PC-9 (cell line): ENCODE results near the gene ZNF701.

ENCODE experiments used
- CTCF ChIP-seq: fragments of 200-600 bp; sonication (generic); conservative IDR thresholded peaks from 2 replicates; pipeline ENCODE4 v1.6.1; 2017; ENCODE audit warnings: mixed run types, antibody characterized with exemption, mild to moderate bottlenecking, moderate library complexity
- EZH2 ChIP-seq: fragments of 200-600 bp; sonication (generic); IDR thresholded peaks from 2 replicates; pipeline ENCODE4 v1.8.0; 2017; ENCODE audit warnings: antibody characterized with exemption, low read depth

- no peak for TF ChIP-seq EZH2
- TF ChIP-seq CTCF, result no peak
These were observed 51.3 kb downstream of the ZNF701 start for GRCh38 chr19:52621376-52621775.
